H7 (cell line): Measurements from ENCODE around the gene DHRS1. TPM values are rescaled to one million over a fixed set of nuclear protein-coding genes. Genes with fewer than 3 reads are reported as not detected.
"Not testable (repeated sequence)": the region's sequence is repeated elsewhere in the genome, so short reads cannot be mapped to it uniquely, and the experiment has no call there.

Experiments
- DNase-seq: peaks from one replicate; pipeline ENCODE4 v3.0.0; 2012
- H3K27me3 ChIP-seq: 2 replicates; pipeline ENCODE4 v1.6.0; 2011; ENCODE audit warnings: mild to moderate bottlenecking, low read length; ENCODE audit not compliant: control insufficient read depth, insufficient read depth
- H3K36me3 ChIP-seq: replicated peaks from 2 replicates; pipeline ENCODE4 v1.5.1; 2011; ENCODE audit warnings: low read length; ENCODE audit not compliant: control insufficient read depth, insufficient read depth
- H3K4me3 ChIP-seq: 2 replicates; pipeline ENCODE4 v1.5.1; 2011; ENCODE audit warnings: low read depth, mild to moderate bottlenecking, control low read depth, low read length, moderate library complexity; ENCODE audit not compliant: insufficient read depth
- total RNA-seq: library from RNA; depleted of rRNA; stranded (reverse); fragments of >200 nt; shearing (Covaris generic); gene quantifications from 2 replicates; pipeline ENCODE4 v1.2.3, GENCODE V29; 2014; rRNA removed

DHRS1 gene
- total RNA-seq, 1 experiment from 2014 or later, result 18.8 TPM

DNA sequence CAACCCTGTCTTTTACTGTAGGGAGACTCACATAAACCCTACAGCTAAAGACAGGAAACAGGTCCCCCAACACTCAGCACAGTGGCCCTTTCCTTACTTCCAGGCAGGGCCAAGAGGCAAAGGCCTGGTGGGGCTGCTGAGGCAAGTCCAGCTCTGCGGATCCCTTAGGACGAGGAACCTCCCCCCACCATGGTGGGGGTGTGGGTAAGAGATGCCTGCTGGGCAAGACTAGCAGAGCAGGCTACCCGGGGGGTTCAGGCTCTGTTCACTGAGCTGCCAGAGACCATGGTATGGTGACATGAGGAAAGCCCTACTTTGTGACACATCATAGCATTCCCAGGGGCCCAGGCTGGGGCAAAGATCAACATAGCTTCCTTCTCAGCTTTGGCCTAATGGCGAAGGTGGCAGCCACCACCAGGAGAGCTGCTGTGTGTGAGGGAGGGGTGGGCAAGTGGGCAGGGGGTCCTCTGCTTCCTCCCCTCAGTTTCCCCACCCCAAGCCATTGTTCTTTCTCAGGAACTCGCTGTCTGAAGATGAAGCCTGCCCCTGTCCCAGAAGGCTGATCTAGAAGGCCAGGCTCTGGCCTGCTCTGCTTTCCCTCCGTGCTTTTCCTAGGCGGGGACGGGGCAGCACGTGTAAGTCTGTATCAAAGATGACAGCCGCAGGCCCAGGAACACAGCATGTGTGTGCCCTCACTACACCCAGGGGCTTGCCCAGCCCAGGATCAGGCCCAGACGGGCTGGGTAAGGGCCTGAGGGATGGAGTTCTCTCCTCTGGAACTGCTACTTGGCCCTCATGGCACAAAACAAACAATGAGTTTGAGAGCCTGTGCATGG, 47.1 kb downstream of the DHRS1 start:
- peak; percentile 24 for DNase-seq
- Histone ChIP-seq H3K4me3 (no peak overlapping the region), H3K27me3 (no peaks in the 10 kb centered on the region; the same call in 1 of the 2 replicates), H3K36me3 (no peaks in the 10 kb centered on the region)

DNA sequence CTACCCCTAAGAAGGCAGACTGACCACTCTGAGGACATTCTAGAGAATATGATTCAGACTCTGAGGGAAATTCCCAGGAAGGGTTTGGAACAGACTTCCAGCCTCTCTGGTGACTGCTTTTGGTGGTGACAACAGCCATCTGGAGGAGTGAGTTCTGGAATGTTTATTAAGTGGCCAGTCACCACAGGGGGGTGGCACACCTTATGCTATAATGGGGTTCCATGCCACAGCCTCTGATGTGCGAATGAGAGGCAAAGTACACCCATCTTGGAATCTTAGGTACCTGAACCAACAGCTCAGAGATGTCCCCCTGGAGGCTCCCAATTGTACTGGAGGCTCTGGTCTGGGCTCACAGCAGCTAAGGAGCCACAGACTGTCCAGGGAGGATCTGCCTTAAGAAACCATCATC, 47.7 kb downstream of the DHRS1 start:
- DNase-seq, result peak; percentile 48
- H3K36me3 ChIP-seq, result no peaks in the 10 kb centered on the region

DNA sequence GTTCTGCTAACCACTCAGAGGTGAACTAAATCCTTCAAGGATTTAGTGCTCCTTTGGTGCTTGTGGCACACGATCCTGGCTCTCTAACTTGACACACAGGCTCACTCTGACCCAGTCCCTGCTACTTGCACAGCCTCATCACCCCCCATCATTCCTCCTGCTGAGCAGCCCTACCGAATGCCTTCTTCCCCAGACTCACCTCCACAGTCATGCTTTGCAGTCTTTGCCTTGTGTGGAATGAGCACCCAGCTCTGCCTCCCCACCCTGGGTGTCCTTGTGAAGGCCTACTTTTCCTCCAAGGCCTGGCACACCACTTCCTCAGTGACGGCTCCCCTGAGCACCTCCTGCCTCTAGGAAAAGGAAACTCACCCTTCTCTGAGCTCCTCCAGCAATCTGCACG, 49.2 kb downstream of the DHRS1 start:
- Histone ChIP-seq H3K27me3 (no peaks in the 10 kb centered on the region; the same call in 1 of the 2 replicates), H3K36me3 (no peaks in the 10 kb centered on the region), H3K4me3 (no peak overlapping the region)
- peak; percentile 21 for DNase-seq

More for the DNA sequence above, 47.7 kb downstream of the DHRS1 start:
- Histone ChIP-seq H3K4me3 (no peak overlapping the region), H3K27me3 (no peaks in the 10 kb centered on the region; the same call in 1 of the 2 replicates)

DNA sequence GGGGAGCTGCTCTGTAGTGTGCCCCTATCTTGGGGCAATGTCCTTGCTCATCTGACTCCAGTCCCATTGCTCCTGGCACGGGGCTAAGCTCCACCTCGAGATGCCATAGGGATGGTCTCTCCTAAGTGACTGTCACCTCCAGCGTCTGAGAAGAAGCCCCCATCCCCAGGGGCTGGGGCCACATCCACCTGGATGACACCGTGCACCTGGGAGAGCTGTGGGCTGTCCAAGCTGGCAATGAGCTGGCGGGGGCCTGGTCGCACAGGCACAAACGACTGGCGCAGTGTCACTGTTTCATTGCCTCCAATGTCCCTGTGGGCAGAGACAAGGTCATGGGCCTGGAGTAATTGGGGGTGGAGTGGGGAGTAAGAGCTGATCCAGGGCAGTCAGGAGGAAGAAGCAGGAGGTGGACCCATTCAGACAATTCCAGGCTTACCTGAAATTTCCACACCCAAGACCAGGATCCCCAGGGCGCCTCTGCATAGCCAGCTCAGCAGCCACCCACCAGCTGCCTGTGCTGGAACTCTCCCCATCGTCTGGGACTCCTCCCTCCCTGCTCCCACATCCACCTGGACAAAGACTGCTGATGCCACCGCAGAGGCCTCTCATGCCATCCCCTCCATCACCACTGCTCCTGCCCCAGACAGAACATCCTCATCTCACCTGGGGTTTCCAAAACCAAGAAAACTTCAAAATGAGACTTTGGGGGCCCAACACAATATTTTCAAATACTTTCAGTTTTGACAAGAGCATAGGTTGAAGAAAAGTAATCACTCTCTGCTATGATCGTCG, 50.2 kb downstream of the DHRS1 start:
- peak; percentile 27 for DNase-seq
- Histone ChIP-seq H3K4me3 (no peak overlapping the region), H3K36me3 (no peaks in the 10 kb centered on the region), H3K27me3 (no peaks in the 10 kb centered on the region; the same call in 1 of the 2 replicates)

DNA sequence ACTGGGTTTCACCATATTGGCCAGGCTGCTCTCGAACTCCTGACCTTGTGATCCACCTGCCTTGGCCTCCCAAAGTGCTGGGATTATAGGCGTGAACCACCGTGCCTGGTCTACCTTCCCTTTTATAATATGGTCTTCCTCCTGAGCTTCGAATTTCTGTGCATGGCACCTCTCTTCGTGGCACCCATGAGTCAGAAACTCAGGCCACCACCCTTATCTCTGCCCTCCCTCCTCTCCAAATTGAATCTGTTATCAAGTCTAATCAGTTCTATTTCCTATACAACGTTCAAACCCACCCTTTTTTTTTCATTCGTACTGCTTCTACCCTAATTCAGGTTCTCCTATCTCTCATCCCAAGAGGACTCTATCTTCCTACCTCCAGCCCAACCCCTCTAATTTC, 52.2 kb downstream of the DHRS1 start:
- no peaks in the 10 kb centered on the region; the same call in 1 of the 2 replicates for H3K27me3 ChIP-seq
- no peaks in the 10 kb centered on the region for H3K36me3 ChIP-seq
- no peak for DNase-seq
- no peak overlapping the region for H3K4me3 ChIP-seq

DNA sequence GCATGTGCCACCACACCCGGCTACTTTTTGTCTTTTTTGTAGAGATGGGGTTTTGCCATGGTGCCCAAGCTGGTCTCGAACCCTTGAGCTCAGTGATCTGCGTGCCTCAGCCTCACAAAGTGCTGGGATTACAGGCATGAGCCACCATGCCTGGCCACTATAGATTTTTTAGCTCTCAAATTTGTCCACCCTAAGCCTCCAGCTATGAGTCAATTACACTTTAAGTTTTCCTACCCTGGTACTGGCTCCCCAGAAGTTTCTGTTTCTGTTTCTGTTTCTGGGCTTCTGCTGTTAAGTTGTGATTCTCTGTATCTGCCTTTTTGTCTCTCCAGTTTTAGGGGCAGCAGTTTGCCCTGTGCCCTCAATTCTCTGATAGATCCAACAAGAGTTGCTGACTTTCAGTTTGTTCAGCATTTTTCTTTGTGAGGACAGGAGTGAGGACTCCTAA, 52.8 kb downstream of the DHRS1 start:
- no peaks in the 10 kb centered on the region; the same call in 1 of the 2 replicates for H3K27me3 ChIP-seq
- DNase-seq, result no peak
- H3K36me3 ChIP-seq, result no peaks in the 10 kb centered on the region

DNA sequence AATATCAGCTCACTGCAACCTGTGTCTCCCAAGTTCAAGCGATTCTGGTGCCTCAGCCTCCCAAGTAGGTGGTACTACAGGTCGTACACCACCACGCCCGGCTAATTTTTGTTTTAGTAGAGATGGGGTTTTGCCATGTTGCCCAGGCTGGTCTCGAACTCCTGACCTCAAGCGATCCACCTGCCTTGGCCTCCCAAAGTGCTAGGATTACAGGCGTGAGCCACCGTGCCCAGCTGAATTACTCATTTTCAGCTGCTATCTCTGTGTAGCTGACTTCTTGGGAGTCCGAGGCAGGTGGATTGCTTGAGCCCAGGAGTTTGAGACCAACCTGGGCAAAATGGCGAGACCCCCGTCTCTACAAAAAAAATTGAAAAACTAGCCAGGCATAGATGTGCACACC, 54.2 kb downstream of the DHRS1 start:
- not testable (repeated sequence) for H3K36me3 ChIP-seq, DNase-seq, H3K4me3 ChIP-seq, H3K27me3 ChIP-seq

More for the DNA sequence above, 52.8 kb downstream of the DHRS1 start:
- no peak overlapping the region for H3K4me3 ChIP-seq

DNA sequence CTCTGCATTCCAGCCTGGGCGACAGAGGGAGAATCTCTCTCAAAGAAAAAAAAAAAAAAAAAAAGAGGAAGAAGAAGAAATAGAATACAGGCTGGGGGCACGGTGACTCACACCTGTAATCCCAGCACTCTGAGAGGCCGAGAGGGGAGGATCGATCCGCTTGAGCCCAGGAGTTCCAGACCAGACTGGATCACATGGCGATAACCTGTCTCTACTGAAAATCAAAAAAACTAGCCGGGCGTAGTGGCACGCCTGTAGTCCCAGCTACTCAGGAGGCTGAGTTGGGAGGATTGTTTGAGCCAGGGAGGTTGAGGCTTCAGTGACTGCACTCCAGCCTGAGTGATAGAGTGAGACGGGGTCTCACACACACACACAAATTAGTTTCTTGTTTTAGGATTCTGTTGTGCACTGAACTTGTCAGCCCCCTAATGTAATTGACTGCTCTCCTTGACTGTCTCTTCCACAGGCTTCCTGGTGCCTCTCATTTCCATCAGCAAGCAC, 56.2 kb downstream of the DHRS1 start:
- DNase-seq, result peak; percentile 32
- H3K27me3 ChIP-seq, result no peaks in the 10 kb centered on the region; the same call in 1 of the 2 replicates
- peaks cover 18% of the 10 kb centered on the region for H3K36me3 ChIP-seq
- H3K4me3 ChIP-seq, result peak overlapping the region; percentile 75

DNA sequence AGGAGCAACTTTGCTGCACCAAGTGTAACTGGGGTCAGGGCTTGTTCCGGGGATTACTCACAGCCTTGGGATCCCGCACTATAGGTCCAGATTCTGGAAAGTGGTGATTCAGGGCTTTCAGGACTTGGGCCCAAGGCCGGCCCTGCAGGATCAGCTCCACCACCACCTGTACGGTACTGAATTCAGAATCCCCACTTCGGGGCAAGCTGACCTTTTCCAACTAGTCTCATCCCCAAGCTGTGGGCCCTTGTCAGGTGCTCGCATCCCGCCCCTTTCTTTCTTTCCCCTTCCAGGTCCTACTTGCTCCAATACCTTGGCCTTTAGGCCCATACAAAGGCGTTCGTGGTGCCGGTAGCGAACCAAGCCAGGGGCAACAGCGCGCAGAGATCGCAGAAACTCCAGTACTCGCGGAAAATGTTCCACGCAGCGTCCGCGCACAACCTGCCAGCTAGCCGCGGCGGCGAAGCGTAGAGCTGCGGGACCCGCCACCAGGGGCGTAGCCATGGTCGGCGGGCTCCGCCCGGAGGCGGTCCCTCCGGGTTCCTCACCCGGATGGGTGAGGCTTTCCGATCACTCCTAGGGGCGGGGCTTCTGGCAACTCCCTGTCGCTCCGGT, 57.6 kb downstream of the DHRS1 start:
- Histone ChIP-seq H3K27me3 (no peaks in the 10 kb centered on the region; the same call in 1 of the 2 replicates), H3K4me3 (peak overlapping the region; percentile 75), H3K36me3 (peaks cover 23% of the 10 kb centered on the region)
- peak; percentile 99 for DNase-seq

Other genes with a start within 250 kb of the DHRS1 start
- gene CARMIL3, start 247.8 kb downstream of the DHRS1 start, total RNA-seq, result 2.3 and 6.5 TPM in 2 replicates
- gene CPNE6, start 228.2 kb downstream of the DHRS1 start, total RNA-seq, result 0.04 TPM in 1 of 2 replicates, not detected in the other
- gene PCK2, start 205.5 kb downstream of the DHRS1 start, total RNA-seq, result 73.7 and 80.1 TPM in 2 replicates
- gene DCAF11, start 185.0 kb downstream of the DHRS1 start, total RNA-seq, result 70.4 and 90.1 TPM in 2 replicates
- 0.87 and 2.1 TPM in 2 replicates for gene NRL, start 184.8 kb downstream of the DHRS1 start, total RNA-seq
- gene FITM1, start 169.1 kb downstream of the DHRS1 start, total RNA-seq, result not detected in 2 replicates
- 46.9 and 49.3 TPM in 2 replicates for gene PSME1, start 163.6 kb downstream of the DHRS1 start, total RNA-seq
- 25.7 and 35.9 TPM in 2 replicates for gene EMC9, start 158.2 kb downstream of the DHRS1 start, total RNA-seq
- gene PSME2, start 153.2 kb downstream of the DHRS1 start, total RNA-seq, result 129 and 134 TPM in 2 replicates
- 67.7 and 75.0 TPM in 2 replicates for gene RNF31, start 152.3 kb downstream of the DHRS1 start, total RNA-seq
- gene IRF9, start 138.5 kb downstream of the DHRS1 start, total RNA-seq, result 8.1 and 11.2 TPM in 2 replicates
- 5.6 and 5.9 TPM in 2 replicates for gene REC8, start 127.7 kb downstream of the DHRS1 start, total RNA-seq
- gene IPO4, start 111.0 kb downstream of the DHRS1 start, total RNA-seq, result 139 and 149 TPM in 2 replicates
- gene TM9SF1, start 104.3 kb downstream of the DHRS1 start, total RNA-seq, result 27.4 and 35.2 TPM in 2 replicates
- not detected in 2 replicates for gene TSSK4, start 94.1 kb downstream of the DHRS1 start, total RNA-seq
- 17.6 and 20.8 TPM in 2 replicates for gene CHMP4A, start 86.3 kb downstream of the DHRS1 start, total RNA-seq
- gene MDP1, start 83.7 kb downstream of the DHRS1 start, total RNA-seq, result 18.6 and 23.6 TPM in 2 replicates
- 195 and 203 TPM in 2 replicates for gene NEDD8, start 67.4 kb downstream of the DHRS1 start, total RNA-seq
- 81.6 and 104 TPM in 2 replicates for gene GMPR2, start 66.9 kb downstream of the DHRS1 start, total RNA-seq
- 46.9 and 52.2 TPM in 2 replicates for gene TINF2, start 57.2 kb downstream of the DHRS1 start, total RNA-seq
- 0.21 and 3.1 TPM in 2 replicates for gene TGM1, start 36.6 kb downstream of the DHRS1 start, total RNA-seq
- gene RABGGTA, start 28.2 kb downstream of the DHRS1 start, total RNA-seq, result 22.8 and 25.9 TPM in 2 replicates
- gene NOP9, start 70 bp upstream of the DHRS1 start, total RNA-seq, result 27.2 and 32.4 TPM in 2 replicates
- 0.48 TPM in 1 of 2 replicates, not detected in the other for gene CIDEB, start 8.2 kb upstream of the DHRS1 start, total RNA-seq
- gene LTB4R2, start 10.4 kb upstream of the DHRS1 start, total RNA-seq, result 4.8 and 7.8 TPM in 2 replicates
- 4.2 and 5.0 TPM in 2 replicates for gene LTB4R, start 11.7 kb upstream of the DHRS1 start, total RNA-seq
- gene ADCY4, start 35.3 kb upstream of the DHRS1 start, total RNA-seq, result 0.17 TPM in 1 of 2 replicates, not detected in the other
- not detected in 2 replicates for gene RIPK3, start 40.2 kb upstream of the DHRS1 start, total RNA-seq
- gene NFATC4, start 68.4 kb upstream of the DHRS1 start, total RNA-seq, result 12.2 and 28.3 TPM in 2 replicates
- 3.6 and 6.1 TPM in 2 replicates for gene NYNRIN, start 99.2 kb upstream of the DHRS1 start, total RNA-seq
- gene CBLN3, start 129.9 kb upstream of the DHRS1 start, total RNA-seq, result 0.24 and 1.5 TPM in 2 replicates
- 24.8 and 27.4 TPM in 2 replicates for gene KHNYN, start 130.2 kb upstream of the DHRS1 start, total RNA-seq
- gene SDR39U1, start 143.0 kb upstream of the DHRS1 start, total RNA-seq, result 23.5 and 26.7 TPM in 2 replicates
- not detected in 2 replicates for gene CMA1, start 208.5 kb upstream of the DHRS1 start, total RNA-seq